Measurements from ENCODE around the gene PPDPF.

Gene PPDPF

DNA sequence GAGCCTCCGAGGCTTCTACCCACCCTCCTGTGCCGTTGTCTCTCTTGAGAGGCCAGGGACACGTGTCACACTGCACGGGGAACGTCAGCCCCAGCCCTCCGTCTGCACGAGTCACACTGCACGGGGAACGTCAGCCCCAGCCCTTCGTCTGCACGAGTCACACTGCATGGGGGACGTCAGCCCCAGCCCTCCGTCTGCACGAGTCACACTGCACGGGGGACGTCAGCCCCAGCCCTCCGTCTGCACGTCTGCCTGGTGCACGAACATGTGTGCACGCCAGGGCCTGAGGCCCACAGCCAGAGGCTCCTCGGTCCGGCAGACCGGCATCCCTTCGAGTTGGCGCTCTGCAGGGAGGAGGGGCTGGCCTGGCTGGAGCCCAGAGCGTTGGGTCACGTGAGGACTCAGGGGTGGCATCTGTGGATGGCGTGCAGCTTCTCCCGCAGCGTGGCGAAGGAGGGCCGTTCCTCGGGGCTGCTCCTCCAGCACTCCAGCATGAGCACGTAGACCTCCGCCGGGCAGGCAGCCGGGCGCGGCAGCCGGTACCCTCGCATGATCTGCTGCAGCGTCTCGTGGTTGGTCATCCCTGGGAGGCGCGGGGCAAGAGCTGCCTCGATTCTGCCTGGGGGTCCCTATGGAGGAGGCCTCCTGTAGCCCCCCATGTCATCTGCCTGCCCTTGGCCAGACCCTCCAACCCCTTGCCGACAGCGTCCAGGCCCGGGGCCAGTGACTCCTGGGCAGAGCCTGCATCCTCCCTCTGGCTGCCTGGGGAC, 20.0 kb downstream of the PPDPF start:
- TF ChIP-seq, protein P1, sequence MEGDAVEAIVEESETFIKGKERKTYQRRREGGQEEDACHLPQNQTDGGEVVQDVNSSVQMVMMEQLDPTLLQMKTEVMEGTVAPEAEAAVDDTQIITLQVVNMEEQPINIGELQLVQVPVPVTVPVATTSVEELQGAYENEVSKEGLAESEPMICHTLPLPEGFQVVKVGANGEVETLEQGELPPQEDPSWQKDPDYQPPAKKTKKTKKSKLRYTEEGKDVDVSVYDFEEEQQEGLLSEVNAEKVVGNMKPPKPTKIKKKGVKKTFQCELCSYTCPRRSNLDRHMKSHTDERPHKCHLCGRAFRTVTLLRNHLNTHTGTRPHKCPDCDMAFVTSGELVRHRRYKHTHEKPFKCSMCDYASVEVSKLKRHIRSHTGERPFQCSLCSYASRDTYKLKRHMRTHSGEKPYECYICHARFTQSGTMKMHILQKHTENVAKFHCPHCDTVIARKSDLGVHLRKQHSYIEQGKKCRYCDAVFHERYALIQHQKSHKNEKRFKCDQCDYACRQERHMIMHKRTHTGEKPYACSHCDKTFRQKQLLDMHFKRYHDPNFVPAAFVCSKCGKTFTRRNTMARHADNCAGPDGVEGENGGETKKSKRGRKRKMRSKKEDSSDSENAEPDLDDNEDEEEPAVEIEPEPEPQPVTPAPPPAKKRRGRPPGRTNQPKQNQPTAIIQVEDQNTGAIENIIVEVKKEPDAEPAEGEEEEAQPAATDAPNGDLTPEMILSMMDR (IDR thresholded peaks at IDR 0.05; ENCODE audit: extremely low read depth, insufficient read depth, missing control alignments), result no peak
- no peak for DNase-seq (ENCODE audit: low spot score)
- in situ Hi-C loops (cut with MboI; ENCODE audit: low pct_unique_long_range_greater_than_20kb, low sequenced_read_pairs, unreplicated experiment), result no loop called here

DNA sequence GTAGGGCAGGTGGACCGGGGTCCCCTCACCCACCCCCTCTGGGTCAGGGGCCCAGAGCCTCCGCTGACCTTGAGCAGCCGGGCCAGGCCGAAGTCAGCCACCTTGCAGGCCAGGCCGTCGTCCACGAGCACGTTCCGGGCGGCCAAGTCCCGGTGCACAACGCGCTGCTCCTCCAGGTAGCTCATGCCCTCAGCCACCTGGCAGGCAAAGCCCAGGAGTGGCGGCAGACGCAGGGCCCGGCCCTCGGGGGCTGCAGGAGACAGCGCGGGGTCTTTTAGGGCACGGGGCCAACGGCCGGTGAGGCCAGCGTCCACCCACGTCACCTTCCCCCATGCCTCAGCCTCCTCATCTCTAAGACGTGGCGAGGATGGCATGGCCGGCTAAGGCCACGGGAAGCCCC, 20.8 kb downstream of the PPDPF start:
- DNase-seq (ENCODE audit: low spot score), result no peak
- TF ChIP-seq, protein P1 (IDR thresholded peaks at IDR 0.05; ENCODE audit: extremely low read depth, insufficient read depth, missing control alignments), result no peak
- in situ Hi-C loops (cut with MboI; ENCODE audit: low pct_unique_long_range_greater_than_20kb, low sequenced_read_pairs, unreplicated experiment), result no loop called here

DNA sequence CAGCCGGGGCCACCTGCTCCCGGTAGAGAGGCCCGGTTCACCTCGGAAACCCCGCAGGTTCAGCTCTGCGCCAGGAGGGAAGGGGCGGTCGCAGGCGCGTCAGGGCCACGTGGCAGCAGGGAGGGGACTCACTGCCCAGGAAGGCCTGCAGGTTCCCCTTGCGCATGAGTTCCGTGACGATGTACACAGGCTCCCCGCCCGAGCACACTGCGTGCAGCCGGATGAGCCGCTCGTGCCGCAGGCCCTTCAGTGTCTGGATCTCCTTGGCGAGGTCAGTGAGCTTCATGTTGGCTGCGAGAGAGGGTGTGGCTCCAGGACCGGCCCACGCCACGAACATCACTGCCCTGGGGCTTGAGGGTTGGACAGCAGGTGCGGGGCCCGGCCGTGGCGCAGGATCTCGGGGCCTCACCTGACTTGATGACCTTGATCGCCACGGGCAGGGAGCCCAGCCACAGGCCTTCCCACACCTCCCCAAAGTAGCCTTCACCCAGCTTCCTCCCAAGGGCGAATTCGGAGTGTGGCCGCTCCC, 21.5 kb downstream of the PPDPF start:
- in situ Hi-C loops (cut with MboI; ENCODE audit: low pct_unique_long_range_greater_than_20kb, low sequenced_read_pairs, unreplicated experiment), result no loop called here
- no peak for DNase-seq (ENCODE audit: low spot score)
- TF ChIP-seq, protein P1 (IDR thresholded peaks at IDR 0.05; ENCODE audit: extremely low read depth, insufficient read depth, missing control alignments), result no peak

DNA sequence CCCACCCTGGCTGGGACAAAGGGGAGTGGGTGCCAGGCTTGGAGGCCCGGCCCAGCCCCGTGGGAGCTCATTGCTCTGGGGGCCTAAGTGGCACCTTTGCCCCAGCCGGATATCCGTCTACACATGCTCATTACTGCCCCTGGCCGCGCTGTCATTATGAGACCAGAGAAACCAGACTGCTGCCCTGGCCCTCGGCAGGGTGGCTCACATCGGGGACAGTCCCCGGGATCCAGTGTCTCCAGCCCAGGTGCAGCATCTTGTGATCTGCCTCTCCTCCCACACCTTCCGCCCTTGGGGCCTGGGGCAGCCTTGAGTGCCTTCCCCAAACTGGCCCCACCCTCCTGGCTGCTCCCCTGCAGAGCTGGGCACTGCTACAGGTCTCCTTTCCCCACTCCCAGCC, 22.1 kb downstream of the PPDPF start:
- TF ChIP-seq, protein P1 (IDR thresholded peaks at IDR 0.05; ENCODE audit: extremely low read depth, insufficient read depth, missing control alignments), result no peak
- DNase-seq (ENCODE audit: low spot score), result peak; percentile 90
- in situ Hi-C loops (cut with MboI; ENCODE audit: low pct_unique_long_range_greater_than_20kb, low sequenced_read_pairs, unreplicated experiment), result no loop called here

DNA sequence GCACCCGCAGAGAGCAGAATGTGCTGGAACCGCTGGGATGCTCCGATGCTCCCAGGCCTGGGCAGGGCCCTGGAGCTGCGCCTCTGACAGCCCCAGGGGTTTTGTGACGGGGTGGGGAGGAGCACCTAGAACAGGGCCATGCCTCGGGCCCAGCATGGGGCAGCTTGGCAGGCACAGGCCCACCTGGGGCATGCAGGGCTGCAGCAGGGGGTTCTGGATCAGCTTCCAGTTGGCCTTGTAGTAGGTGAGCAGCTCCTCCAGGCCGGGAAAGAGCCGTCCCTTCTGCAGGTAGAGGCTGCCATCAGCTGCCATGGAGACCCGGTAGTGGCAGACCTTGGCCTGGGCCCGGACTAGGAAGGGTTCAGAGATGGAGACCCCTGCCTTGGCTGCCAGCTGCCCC, 22.6 kb downstream of the PPDPF start:
- DNase-seq (ENCODE audit: low spot score), result no peak
- TF ChIP-seq, protein P1 (IDR thresholded peaks at IDR 0.05; ENCODE audit: extremely low read depth, insufficient read depth, missing control alignments), result no peak
- in situ Hi-C loops (cut with MboI; ENCODE audit: low pct_unique_long_range_greater_than_20kb, low sequenced_read_pairs, unreplicated experiment), result no loop called here

DNA sequence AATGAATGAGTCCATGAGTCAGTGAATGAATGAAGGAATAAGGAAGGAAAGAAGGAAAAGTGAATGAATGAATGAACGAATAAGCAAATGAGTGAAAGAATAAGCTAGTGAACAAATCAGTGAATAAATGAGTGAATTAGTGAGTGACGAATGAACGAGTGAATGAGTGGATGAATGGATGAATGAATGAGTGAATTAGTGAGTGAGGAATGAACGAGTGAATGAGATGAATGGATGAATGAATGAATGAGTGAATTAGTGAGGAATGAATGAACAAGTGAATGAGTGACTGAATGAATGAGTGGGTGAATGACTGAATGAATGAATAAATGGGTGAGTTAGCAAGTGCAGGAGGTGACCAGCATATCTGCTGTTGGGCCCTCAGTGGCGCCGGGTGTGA, 23.2 kb downstream of the PPDPF start:
- no peak for DNase-seq (ENCODE audit: low spot score)
- TF ChIP-seq, protein P1 (IDR thresholded peaks at IDR 0.05; ENCODE audit: extremely low read depth, insufficient read depth, missing control alignments), result no peak
- in situ Hi-C loops (cut with MboI; ENCODE audit: low pct_unique_long_range_greater_than_20kb, low sequenced_read_pairs, unreplicated experiment), result no loop called here

Data from GM13977 (cell line).